Measurements from ENCODE around the gene DOK7.
"Not testable (repeated sequence)": the region's sequence is repeated elsewhere in the genome, so short reads cannot be mapped to it uniquely, and the experiment has no call there.

The DOK7 gene

GRCh38 chr4:3502941-3503936, 40.1 kb downstream of the DOK7 start:
- no peak for DNase-seq (ENCODE audit: low read depth)
- TF ChIP-seq CTCF (IDR thresholded peaks at IDR 0.05; ENCODE audit: low read depth, low read length, missing control alignments) = no peak
- no peak overlapping the region for H3K4me3 ChIP-seq (ENCODE audit: low read depth, low read length)

- no peak for TF ChIP-seq CTCF (IDR thresholded peaks at IDR 0.05; ENCODE audit: low read depth, low read length, missing control alignments)
- DNase-seq (ENCODE audit: low read depth) = no peak
- H3K4me3 ChIP-seq (ENCODE audit: low read depth, low read length) = no peak overlapping the region
Observed at GRCh38 chr4:3505231-3505630, 42.1 kb downstream of the DOK7 start.

- no peak for TF ChIP-seq CTCF (IDR thresholded peaks at IDR 0.05; ENCODE audit: low read depth, low read length, missing control alignments)
- DNase-seq (ENCODE audit: low read depth) = no peak
- no peak overlapping the region for H3K4me3 ChIP-seq (ENCODE audit: low read depth, low read length)
Observed at GRCh38 chr4:3508542-3508941, 45.4 kb downstream of the DOK7 start.

- DNase-seq (ENCODE audit: low read depth) = no peak
- no peak overlapping the region for H3K4me3 ChIP-seq (ENCODE audit: low read depth, low read length)
- TF ChIP-seq CTCF (IDR thresholded peaks at IDR 0.05; ENCODE audit: low read depth, low read length, missing control alignments) = no peak
Observed at GRCh38 chr4:3510481-3510880, 47.4 kb downstream of the DOK7 start.

GRCh38 chr4:3511187-3511586, 48.1 kb downstream of the DOK7 start:
- no peak for TF ChIP-seq CTCF (IDR thresholded peaks at IDR 0.05; ENCODE audit: low read depth, low read length, missing control alignments)
- DNase-seq (ENCODE audit: low read depth) = no peak
- no peak overlapping the region for H3K4me3 ChIP-seq (ENCODE audit: low read depth, low read length)

- not testable (repeated sequence) for H3K4me3 ChIP-seq (ENCODE audit: low read depth, low read length); DNase-seq (ENCODE audit: low read depth)
Observed at GRCh38 chr4:3511601-3512000, 48.5 kb downstream of the DOK7 start.

- no peak for DNase-seq (ENCODE audit: low read depth)
- no peak overlapping the region for H3K4me3 ChIP-seq (ENCODE audit: low read depth, low read length)
- no peak for TF ChIP-seq CTCF (IDR thresholded peaks at IDR 0.05; ENCODE audit: low read depth, low read length, missing control alignments)
Observed at GRCh38 chr4:3512279-3512678, 49.2 kb downstream of the DOK7 start.

Measured in GM12864 (cell line).